Stomach (tissue), 9 donors: ENCODE data around the gene IYD. TPM values are rescaled to one million over a fixed set of nuclear protein-coding genes. Genes with fewer than 3 reads are reported as not detected.

ENCODE experiments used
- DNase-seq, 2 donors: peaks; one replicate each; pipeline versions ENCODE4 v3.0.0 to v3.0.0-alpha.2; 2013 to 2019
- H3K27ac ChIP-seq, 5 donors: fragments of 200-600 bp in 4 of 5; sonication (generic) in 4 of 5; one replicate each; pipeline ENCODE4 v1.5.1; 2013 to 2019; ENCODE audit warnings: mild to moderate bottlenecking in 1 of 5, moderate library complexity in 1 of 5
- H3K27me3 ChIP-seq, 3 donors: fragments of 200-600 bp; sonication (generic); one replicate each; pipeline ENCODE4 v1.5.1; 2017 to 2019; ENCODE audit warnings: mixed run types in 1 of 3
- H3K36me3 ChIP-seq, 4 donors: fragments of 200-600 bp; sonication (generic); 1 replicate in 3 of 4; 2 replicates in 1 of 4; pipeline ENCODE4 v1.5.1; 2016 to 2019
- H3K4me1 ChIP-seq, 4 donors: fragments of 200-600 bp; sonication (generic); one replicate each; pipeline ENCODE4 v1.5.1; 2016 to 2019
- H3K4me3 ChIP-seq, 4 donors: fragments of 200-600 bp; sonication (generic) in 3 of 4; one replicate each; pipeline ENCODE4 v1.5.1; 2016 to 2019; ENCODE audit warnings: mild to moderate bottlenecking in 1 of 4
- H3K9me3 ChIP-seq, 4 donors: fragments of 200-600 bp; sonication (generic); one replicate each; pipeline ENCODE4 v1.5.1; 2016 to 2019
- EP300 ChIP-seq: sonication (generic); formaldehyde crosslinking; IDR thresholded peaks from one replicate; pipeline ENCODE4 v1.6.1; 2017; ENCODE audit warnings: antibody characterized with exemption
- POLR2A ChIP-seq, 4 donors: fragments of 450-650 bp; IDR thresholded peaks; one replicate each; pipeline ENCODE4 v1.6.1; 2016; ENCODE audit warnings: antibody characterized with exemption in 4 of 4, control low read depth in 2 of 4, mild to moderate bottlenecking in 1 of 4, moderate library complexity in 1 of 4
- POLR2AphosphoS5 ChIP-seq, 3 donors: sonication (generic); formaldehyde crosslinking; IDR thresholded peaks; one replicate each; pipeline ENCODE4 v1.6.1; 2016; ENCODE audit warnings: antibody characterized with exemption in 3 of 3
- whole genome bisulfite sequencing, 5 donors: extraction: QIAGEN DNeasy Blood & Tissue Kit in 3 of 5; methylation state at CpG; one replicate each; pipeline versions ENCODE4 v1.1.5 to v1.1.7; 2013 to 2018; 5-methylcytosine and 5-hydroxymethylcytosine counted together
- intact Hi-C: fragments of 100-400 bp; cut with DNase I; formaldehyde crosslinking; loops from one replicate; pipeline ENCODE4 v1.15.1; 2023; ENCODE audit warnings: low total_unique reads
- polyA plus RNA-seq, 3 donors: library from polyadenylated mRNA; stranded (reverse); fragments of 200-250 nt; gene quantifications; one replicate each; pipeline ENCODE4 v1.2.3, GENCODE V29; 2013
- small RNA-seq, 4 donors: library from RNA; depleted of rRNA; stranded (forward); fragments of <200 nt; gene quantifications; one replicate each; pipeline ENCODE3, GENCODE V24; 2016
- total RNA-seq, 5 donors: library from RNA; depleted of rRNA; stranded (reverse); fragments of >200 nt; gene quantifications; one replicate each; pipeline versions ENCODE4 v1.1.0 to v1.2.3, GENCODE V29; 2014 to 2016
- TF ChIP-seq, protein P1 (sequence below), 7 experiments: fragments of 450-650 bp in 4 of 7; fragments of 200-600 bp in 3 of 7; sonication (generic) in 3 of 7; IDR thresholded peaks; one replicate each; pipeline ENCODE4 v1.5.1; 2016 to 2019; ENCODE audit warnings: antibody characterized with exemption in 7 of 7, control low read depth in 2 of 7, mild to moderate bottlenecking in 1 of 7
- donor health status: healthy with polysubstance abuse.
- donor health status: Bipolar disorder and iron deficiency.
- donor health status: healthy.

Gene IYD
- total and polyA plus RNA-seq, 8 donors = 0.45 to 3.5 (median 0.75) TPM; not detected in 1

DNA sequence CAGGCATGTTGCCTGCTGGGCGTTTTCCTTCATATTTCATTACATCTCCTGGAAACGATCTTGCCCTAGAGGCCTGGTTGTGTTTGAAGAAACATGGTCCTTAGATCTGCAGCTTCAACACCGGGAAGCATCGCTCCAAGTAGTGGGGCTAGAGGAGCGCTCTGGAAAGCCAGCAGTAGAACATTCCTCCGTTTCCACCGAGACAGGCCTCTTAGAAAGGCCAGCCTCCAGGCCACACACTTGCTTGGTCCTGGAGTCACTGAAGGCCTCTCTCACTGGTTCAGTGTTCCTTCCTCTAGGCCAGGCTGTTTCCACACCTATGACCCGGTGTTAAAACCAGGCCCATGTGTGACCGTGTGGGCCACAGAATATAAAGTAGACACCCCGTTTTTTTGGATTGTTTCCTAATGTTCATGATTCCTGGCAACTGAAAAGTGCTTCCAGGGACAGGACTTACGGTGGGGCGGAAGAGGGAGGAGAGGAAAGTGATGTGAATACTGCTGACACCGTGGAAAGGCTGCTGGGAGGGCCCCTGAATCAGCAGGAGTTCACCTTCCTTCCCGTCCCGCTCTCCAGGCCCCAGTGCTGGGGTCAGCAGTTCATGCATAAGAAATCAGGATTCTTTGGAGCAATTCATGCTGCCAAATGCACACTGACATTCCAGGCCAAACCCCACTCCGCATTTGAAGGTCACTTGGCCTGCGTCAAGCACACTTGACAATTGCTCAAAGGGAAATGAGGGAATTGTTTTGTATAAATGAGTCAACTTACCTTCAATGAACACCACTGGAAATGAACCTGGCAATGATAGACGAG, 83.8 kb downstream of the IYD start:
- intact Hi-C loops = no loop called here
- Histone ChIP-seq H3K4me3 (no peak overlapping the region), H3K27me3 (no peaks in the 10 kb centered on the region), H3K27ac (peak overlapping the region in 3 of 5 donors; percentile 4 to 56 (median 14)), H3K4me1 (no peaks in the 10 kb centered on the region), H3K9me3 (no peaks in the 10 kb centered on the region), H3K36me3 (no peaks in the 10 kb centered on the region)
- TF ChIP-seq, protein P1, sequence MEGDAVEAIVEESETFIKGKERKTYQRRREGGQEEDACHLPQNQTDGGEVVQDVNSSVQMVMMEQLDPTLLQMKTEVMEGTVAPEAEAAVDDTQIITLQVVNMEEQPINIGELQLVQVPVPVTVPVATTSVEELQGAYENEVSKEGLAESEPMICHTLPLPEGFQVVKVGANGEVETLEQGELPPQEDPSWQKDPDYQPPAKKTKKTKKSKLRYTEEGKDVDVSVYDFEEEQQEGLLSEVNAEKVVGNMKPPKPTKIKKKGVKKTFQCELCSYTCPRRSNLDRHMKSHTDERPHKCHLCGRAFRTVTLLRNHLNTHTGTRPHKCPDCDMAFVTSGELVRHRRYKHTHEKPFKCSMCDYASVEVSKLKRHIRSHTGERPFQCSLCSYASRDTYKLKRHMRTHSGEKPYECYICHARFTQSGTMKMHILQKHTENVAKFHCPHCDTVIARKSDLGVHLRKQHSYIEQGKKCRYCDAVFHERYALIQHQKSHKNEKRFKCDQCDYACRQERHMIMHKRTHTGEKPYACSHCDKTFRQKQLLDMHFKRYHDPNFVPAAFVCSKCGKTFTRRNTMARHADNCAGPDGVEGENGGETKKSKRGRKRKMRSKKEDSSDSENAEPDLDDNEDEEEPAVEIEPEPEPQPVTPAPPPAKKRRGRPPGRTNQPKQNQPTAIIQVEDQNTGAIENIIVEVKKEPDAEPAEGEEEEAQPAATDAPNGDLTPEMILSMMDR (IDR thresholded peaks at IDR 0.05) = no peak
- TF ChIP-seq POLR2AphosphoS5 (IDR thresholded peaks at IDR 0.05) (no peak), EP300 (no peak), POLR2A (IDR thresholded peaks at IDR 0.05) (no peak)
- 75 to 83% (median 77%) methylated on average over 18 of the region's 18 CpGs for WGBS, 5 donors
- DNase-seq = peak in 1 of 2 donors; percentile 63

GRCh38 chr6:150453357-150453756, 84.5 kb downstream of the IYD start:
- WGBS, 5 donors = 88 to 96% (median 91%) methylated on average over 2 of the region's 2 CpGs

More at GRCh38 chr6:150453357-150453756, 84.5 kb downstream of the IYD start:
- no peak overlapping the region for H3K4me3 ChIP-seq
- intact Hi-C loops = no loop called here
- no peaks in the 10 kb centered on the region for H3K4me1 ChIP-seq
- no peak for DNase-seq
- no peaks in the 10 kb centered on the region for H3K36me3 ChIP-seq
- no peaks in the 10 kb centered on the region for H3K27me3 ChIP-seq
- TF ChIP-seq EP300 (no peak), POLR2A (IDR thresholded peaks at IDR 0.05) (no peak), POLR2AphosphoS5 (IDR thresholded peaks at IDR 0.05) (no peak)
- TF ChIP-seq, protein P1 (IDR thresholded peaks at IDR 0.05) = no peak
- no peak overlapping the region for H3K27ac ChIP-seq
- no peaks in the 10 kb centered on the region for H3K9me3 ChIP-seq

Small RNA genes within 50 kb of the gene (small RNA-seq; reads per million reads assigned to genes)
- gene RNU4-7P = 0 to 0.53 (median 0.25) reads per million in 4 donors

Other genes with a start within 250 kb of the IYD start
- gene PPP1R14C, start 226.0 kb upstream of the IYD start, total RNA-seq = 10 to 100 TPM in 1 of 5 donors, 1 to 10 TPM in 1, under 1 TPM in 1, not detected in 2; 0.55 to 13.8 (median 9.8) TPM
- gene PPP1R14C, start 226.0 kb upstream of the IYD start, polyA plus RNA-seq = 1 to 10 TPM in 1 of 3 donors, under 1 TPM in 1, not detected in 1; 0.25 to 4.1 TPM
- 10 to 100 TPM in 4 of 5 donors, 1 to 10 TPM in 1; 9.3 to 92.9 (median 13.0) TPM for gene PLEKHG1, start 230.9 kb downstream of the IYD start, total RNA-seq
- 1 to 10 TPM; 1.9 to 2.6 (median 2.2) TPM for gene PLEKHG1, start 230.9 kb downstream of the IYD start, polyA plus RNA-seq